Measurements from ENCODE around the gene RTN4. TPM values are rescaled to one million over a fixed set of nuclear protein-coding genes. Genes with fewer than 3 reads are reported as not detected.

The RTN4 gene
- total and polyA plus RNA-seq, 10 donors: 55.2 to 215 (median 155) TPM

DNA sequence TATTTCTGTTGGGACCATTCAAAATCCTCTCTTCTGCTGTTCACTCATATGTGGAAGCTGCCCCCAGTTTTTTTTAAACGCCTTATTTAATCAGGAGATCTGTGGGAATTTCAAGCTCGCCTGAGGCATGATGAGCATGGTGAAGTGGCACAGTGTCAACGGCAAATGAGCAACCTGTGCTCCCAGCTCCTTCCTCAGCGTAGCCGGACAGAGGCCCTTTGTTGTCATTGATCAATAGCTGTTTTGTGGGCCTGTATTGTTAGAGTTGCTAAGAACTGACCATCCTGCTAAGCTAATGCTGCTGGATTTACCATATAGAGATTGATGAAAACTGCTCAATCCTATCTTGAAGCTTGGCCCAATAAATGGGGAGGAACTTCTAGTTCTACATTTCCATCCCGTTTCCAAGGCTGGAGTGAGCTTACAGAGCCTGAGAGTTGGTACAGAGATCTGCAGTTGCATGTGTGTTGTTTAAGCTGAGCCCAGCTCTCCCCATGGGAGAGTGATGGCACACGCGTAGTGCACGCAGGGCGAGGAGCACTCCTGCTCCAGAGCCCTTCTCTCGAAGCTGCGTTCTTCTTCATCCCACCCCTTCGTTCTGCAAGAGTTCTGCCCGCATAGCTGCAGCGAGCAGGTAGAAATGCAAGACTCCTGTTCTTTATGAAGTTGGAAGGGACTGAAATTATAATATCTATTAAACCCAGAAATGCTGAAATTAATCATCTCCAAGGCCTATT, 108.8 kb downstream of the RTN4 start:
- no peak overlapping the region for H3K4me3 ChIP-seq
- no peak overlapping the region for H3K27ac ChIP-seq
- no peaks in the 10 kb centered on the region for H3K27me3 ChIP-seq (replicated peaks in 1 of 7)
- 92 to 98% (median 96%) methylated on average over 15 of the region's 15 CpGs for WGBS, 5 donors
- H3K36me3 ChIP-seq: no peaks in the 10 kb centered on the region
- no peaks in the 10 kb centered on the region for H3K4me1 ChIP-seq
- intact Hi-C loops (cut with DNase I; ENCODE audit: low total_unique reads): no loop called here
- TF ChIP-seq, protein P1, sequence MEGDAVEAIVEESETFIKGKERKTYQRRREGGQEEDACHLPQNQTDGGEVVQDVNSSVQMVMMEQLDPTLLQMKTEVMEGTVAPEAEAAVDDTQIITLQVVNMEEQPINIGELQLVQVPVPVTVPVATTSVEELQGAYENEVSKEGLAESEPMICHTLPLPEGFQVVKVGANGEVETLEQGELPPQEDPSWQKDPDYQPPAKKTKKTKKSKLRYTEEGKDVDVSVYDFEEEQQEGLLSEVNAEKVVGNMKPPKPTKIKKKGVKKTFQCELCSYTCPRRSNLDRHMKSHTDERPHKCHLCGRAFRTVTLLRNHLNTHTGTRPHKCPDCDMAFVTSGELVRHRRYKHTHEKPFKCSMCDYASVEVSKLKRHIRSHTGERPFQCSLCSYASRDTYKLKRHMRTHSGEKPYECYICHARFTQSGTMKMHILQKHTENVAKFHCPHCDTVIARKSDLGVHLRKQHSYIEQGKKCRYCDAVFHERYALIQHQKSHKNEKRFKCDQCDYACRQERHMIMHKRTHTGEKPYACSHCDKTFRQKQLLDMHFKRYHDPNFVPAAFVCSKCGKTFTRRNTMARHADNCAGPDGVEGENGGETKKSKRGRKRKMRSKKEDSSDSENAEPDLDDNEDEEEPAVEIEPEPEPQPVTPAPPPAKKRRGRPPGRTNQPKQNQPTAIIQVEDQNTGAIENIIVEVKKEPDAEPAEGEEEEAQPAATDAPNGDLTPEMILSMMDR (IDR thresholded peaks at IDR 0.05 in 8 of 11, conservative IDR thresholded peaks at IDR 0.05 in 3 of 11): no peak
- TF ChIP-seq POLR2A (IDR thresholded peaks at IDR 0.05): no peak
- TF ChIP-seq POLR2AphosphoS5 (IDR thresholded peaks at IDR 0.05): no peak
- peaks cover 0 to 23% (median 17%) of the 10 kb centered on the region in 8 donors for H3K9me3 ChIP-seq
- DNase-seq: peak; percentile 54

DNA sequence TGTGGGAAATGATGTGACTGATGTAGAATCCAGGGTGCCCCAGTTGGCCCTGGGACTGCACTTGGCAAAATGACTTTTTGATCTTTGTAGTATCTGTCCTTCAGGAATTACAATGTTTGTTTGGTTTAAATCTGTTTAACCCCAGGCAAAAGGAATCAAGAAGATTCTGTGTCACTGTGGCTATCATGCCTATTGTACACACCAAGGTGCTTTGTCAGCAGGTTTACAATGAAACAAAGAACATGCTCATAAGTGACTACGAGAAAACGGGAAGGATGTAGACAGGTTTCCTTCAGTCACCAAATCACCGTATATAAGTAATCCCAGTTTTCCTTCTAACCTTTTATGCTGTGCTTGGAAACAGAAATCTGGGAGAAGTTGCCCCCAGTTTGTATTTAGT, 109.5 kb downstream of the RTN4 start:
- WGBS, 5 donors: 52 to 71% (median 54%) methylated on average over 3 of the region's 3 CpGs
- no peaks in the 10 kb centered on the region for H3K36me3 ChIP-seq
- H3K4me3 ChIP-seq: no peak overlapping the region
- H3K27ac ChIP-seq: no peak overlapping the region
- DNase-seq: no peak
- TF ChIP-seq, protein P1 (IDR thresholded peaks at IDR 0.05 in 8 of 11, conservative IDR thresholded peaks at IDR 0.05 in 3 of 11): no peak
- TF ChIP-seq POLR2AphosphoS5 (IDR thresholded peaks at IDR 0.05): no peak
- TF ChIP-seq POLR2A (IDR thresholded peaks at IDR 0.05): no peak
- H3K4me1 ChIP-seq: no peaks in the 10 kb centered on the region
- peaks cover 0 to 23% (median 17%) of the 10 kb centered on the region in 8 donors for H3K9me3 ChIP-seq
- no peaks in the 10 kb centered on the region for H3K27me3 ChIP-seq (replicated peaks in 1 of 7)
- intact Hi-C loops (cut with DNase I; ENCODE audit: low total_unique reads): no loop called here

DNA sequence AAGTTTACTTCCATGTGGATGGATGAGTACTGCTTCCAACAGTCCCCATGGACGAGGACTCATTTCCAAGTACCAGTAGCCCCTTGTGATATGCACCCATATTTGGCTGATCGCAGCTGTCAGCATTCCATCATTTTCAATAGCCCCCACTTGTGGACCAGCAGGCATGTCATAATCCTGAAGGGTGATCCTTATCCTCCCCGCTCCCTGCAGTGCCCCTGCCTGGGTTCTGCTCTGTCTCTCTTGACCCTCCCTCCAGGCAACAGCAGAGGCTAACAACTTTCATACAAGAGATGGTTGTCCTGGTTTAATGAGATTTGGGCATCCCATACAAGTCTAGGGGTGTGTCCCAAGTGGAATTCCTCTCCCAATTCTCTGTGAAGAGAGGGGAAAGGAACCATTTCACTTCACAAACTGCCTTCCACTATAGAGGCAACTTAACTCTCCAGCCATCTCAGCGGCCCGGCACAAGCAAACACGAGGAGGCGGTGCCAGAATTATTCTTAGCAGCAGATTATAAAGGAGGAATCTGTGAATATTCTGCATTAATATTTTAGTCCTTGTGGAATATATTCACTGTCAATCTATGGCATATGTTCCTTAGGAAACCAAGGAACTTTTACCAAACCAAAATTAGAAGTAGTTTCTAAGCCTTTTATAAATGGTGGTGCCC, 110.7 kb downstream of the RTN4 start:
- intact Hi-C loops (cut with DNase I; ENCODE audit: low total_unique reads): no loop called here

More for the DNA sequence above, 110.7 kb downstream of the RTN4 start:
- H3K27me3 ChIP-seq (replicated peaks in 1 of 7): no peaks in the 10 kb centered on the region
- no peak overlapping the region for H3K4me3 ChIP-seq
- H3K4me1 ChIP-seq: no peaks in the 10 kb centered on the region
- H3K9me3 ChIP-seq: peaks cover 0 to 23% (median 17%) of the 10 kb centered on the region in 8 donors
- H3K36me3 ChIP-seq: no peaks in the 10 kb centered on the region
- no peak for TF ChIP-seq POLR2AphosphoS5 (IDR thresholded peaks at IDR 0.05)
- TF ChIP-seq, protein P1 (IDR thresholded peaks at IDR 0.05 in 8 of 11, conservative IDR thresholded peaks at IDR 0.05 in 3 of 11): no peak
- no peak for TF ChIP-seq POLR2A (IDR thresholded peaks at IDR 0.05)
- no peak for DNase-seq
- H3K27ac ChIP-seq: no peak overlapping the region
- WGBS, 5 donors: 87 to 93% (median 91%) methylated on average over 7 of the region's 7 CpGs

Data from spleen (tissue), 11 donors.